Left hindlimb (tissue), 1 donor: ENCODE data around the gene ADAM23.
"Not testable (repeated sequence)": the region's sequence is repeated elsewhere in the genome, so short reads cannot be mapped to it uniquely, and the experiment has no call there.

ENCODE experiments used
- DNase-seq: peaks from one replicate; pipeline ENCODE4 v3.0.0-alpha.2; 2018

ADAM23 gene, protein sequence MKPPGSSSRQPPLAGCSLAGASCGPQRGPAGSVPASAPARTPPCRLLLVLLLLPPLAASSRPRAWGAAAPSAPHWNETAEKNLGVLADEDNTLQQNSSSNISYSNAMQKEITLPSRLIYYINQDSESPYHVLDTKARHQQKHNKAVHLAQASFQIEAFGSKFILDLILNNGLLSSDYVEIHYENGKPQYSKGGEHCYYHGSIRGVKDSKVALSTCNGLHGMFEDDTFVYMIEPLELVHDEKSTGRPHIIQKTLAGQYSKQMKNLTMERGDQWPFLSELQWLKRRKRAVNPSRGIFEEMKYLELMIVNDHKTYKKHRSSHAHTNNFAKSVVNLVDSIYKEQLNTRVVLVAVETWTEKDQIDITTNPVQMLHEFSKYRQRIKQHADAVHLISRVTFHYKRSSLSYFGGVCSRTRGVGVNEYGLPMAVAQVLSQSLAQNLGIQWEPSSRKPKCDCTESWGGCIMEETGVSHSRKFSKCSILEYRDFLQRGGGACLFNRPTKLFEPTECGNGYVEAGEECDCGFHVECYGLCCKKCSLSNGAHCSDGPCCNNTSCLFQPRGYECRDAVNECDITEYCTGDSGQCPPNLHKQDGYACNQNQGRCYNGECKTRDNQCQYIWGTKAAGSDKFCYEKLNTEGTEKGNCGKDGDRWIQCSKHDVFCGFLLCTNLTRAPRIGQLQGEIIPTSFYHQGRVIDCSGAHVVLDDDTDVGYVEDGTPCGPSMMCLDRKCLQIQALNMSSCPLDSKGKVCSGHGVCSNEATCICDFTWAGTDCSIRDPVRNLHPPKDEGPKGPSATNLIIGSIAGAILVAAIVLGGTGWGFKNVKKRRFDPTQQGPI

GRCh38 chr2:206442833-206443734 lies at the start of gene ADAM23:
Gene ADAM23, plus strand, starts transcription at chr2:206443532. Its CDS starts 335 bp downstream, at chr2:206443867.
- peak; percentile 83 for DNase-seq

- no peak for DNase-seq
These were observed 47.1 kb upstream of the ADAM23 start for GRCh38 chr2:206396211-206396610.

DNA sequence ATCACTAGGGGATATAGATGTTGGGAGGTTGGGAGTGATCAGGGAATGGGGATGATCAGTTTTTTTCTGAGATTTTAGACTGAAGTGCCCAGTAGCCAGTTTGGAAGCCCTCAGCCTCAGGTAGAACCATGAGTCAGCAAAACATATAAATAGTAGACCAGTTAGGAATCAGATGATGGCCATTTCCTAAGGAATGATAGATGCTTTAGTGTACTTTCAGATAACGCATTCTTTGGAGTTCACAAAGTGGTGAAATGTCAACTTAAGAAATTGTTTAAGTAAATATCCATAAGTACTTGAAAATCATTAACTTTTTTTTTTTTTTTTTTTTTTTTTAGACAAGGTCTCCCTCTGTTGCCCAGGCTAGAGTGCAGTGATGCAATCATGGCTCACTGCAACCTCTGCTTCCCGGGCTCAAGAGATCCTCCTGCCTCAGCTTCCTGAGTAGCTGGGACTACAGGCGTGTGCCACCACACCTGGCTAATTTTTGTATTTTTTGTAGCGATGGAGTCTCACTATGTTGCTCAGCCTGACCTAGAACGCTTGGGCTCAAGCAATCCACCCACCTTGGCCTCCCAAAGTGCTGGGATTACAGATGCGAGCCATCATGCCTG lies 40.3 kb upstream of the ADAM23 start:
- not testable (repeated sequence) for DNase-seq

DNA sequence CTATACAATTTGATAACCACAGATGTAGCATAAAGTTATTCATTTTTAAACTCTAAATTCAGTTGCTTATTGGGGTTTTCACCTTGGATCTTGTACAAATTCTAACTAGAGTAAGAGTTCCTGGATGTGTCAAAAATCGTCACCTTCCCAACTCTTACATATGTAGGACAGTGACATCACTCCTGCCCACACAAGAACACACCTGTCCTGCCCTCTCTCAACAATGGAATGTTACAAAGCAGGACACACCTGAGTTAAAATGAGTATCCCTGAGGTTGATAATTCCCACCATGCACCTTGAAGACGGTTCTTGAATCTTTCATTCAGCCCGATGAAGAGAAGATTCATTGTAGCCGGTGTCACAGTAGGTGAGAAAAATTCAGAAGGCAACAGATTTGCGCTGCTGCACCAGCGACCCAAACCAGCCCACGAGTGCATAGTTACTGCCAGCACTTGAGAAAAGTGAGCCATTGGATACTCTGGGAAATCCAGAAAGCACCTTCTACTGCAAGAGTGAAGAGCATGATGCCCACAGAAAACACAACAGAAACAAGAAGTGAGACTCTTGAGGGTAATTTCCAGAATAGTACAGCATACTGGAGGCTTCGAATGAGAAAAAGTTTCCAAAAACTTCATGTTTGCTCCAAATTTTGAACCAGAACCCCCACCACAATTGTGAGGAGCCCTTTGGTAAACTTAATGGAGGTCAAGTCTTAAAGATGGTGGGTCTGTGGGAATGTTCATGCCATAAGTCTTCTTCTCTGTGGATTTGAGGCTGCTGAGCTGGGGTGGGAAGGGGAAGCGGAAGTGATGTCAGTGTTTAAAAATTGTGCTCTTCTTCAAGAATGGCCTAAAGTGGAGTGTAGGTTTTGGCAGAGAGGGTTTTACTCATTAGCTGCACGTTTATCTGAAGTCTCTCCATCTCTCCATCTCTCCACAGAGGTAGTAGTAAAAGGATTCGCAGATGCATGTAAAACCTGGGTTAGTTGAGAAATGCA lies 34.7 kb upstream of the ADAM23 start:
- no peak for DNase-seq

DNA sequence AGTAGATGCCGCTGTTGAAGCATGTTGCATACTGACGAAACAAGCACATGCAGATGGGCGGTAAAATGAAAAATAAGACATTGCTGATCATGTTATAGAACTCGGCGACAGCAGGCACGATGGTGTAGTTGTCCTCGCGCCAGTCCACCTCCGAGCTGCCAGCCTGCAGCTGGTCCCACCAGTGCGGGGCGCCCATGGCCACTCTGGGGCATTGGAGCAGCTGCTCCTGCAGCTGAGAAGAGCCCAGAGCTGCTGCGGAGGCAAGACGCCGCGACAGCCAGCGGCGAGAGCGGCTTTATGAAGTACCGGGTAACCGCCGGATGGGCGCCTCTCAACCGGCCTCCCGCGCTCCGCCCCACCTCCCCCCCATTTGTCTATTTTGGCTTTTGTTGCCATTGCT lies 32.6 kb upstream of the ADAM23 start:
- no peak for DNase-seq

GRCh38 chr2:206415618-206416243 lies 27.6 kb upstream of the ADAM23 start:
- no peak for DNase-seq

DNA sequence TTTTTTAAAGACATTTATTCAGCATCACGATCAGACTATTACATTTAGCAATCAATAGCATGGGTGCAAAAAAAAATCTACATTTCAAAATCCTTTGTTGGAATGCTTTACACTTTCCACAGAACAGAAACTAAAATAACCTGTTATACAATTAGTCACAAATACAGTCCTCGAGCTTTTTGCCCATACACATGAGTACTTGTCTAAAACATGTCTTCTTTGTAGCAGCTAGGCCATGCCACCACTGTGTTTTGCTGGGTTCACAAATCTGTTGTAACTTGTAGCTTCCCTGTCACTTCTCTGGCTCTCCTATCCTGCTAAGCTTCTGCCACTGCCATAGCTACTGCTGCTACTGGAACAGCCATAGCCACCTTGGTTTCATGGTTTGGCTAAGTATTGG lies 24.4 kb upstream of the ADAM23 start:
- DNase-seq, result no peak

- DNase-seq, result no peak
These were observed 22.6 kb upstream of the ADAM23 start for GRCh38 chr2:206420721-206421120.

DNA sequence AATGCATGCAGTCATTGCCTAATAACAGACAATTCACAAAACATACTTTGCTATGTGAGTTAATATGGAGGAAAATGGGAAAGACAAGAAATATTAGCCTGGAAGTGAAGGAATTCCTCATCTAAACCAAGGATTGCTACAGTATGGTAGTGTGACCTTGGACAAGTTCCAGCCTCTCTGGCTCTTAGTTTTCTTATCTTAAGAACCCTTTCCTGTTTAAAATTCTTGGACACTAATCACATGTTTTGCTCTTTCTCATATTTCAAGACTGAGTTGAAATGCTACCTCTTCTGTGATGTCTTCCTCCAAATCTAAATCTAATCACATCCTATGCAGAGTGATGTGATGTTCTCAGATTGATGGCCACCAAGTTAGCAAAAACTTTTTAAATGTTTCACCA lies 20.8 kb upstream of the ADAM23 start:
- DNase-seq, result no peak

GRCh38 chr2:206423147-206423546 lies 20.2 kb upstream of the ADAM23 start:
- DNase-seq, result no peak

- DNase-seq, result no peak
These were observed 19.2 kb upstream of the ADAM23 start for GRCh38 chr2:206424134-206424533.

DNA sequence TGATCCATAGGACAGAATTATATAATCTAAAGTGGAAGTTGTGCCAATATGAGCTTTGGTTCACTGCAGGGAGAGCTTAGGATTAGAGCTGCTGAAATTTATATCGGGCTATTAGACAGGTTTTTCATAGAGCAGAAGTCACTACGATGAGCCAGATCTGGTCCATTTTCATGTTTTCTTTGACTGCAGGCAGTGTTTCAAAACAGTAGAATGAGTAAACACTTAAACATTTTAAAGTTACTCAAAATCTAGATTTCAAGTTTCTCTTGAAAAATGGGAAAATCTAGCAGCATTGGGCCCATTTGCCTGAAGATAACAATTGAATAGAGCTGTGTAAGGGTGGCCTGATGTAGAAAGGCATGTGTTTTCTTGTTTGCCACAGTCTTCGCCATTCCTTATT lies 14.5 kb upstream of the ADAM23 start:
- no peak for DNase-seq

- no peak for DNase-seq
These were observed 12.9 kb upstream of the ADAM23 start for GRCh38 chr2:206430452-206430851.

- DNase-seq, result no peak
These were observed 11.9 kb upstream of the ADAM23 start for GRCh38 chr2:206431439-206431838.

DNA sequence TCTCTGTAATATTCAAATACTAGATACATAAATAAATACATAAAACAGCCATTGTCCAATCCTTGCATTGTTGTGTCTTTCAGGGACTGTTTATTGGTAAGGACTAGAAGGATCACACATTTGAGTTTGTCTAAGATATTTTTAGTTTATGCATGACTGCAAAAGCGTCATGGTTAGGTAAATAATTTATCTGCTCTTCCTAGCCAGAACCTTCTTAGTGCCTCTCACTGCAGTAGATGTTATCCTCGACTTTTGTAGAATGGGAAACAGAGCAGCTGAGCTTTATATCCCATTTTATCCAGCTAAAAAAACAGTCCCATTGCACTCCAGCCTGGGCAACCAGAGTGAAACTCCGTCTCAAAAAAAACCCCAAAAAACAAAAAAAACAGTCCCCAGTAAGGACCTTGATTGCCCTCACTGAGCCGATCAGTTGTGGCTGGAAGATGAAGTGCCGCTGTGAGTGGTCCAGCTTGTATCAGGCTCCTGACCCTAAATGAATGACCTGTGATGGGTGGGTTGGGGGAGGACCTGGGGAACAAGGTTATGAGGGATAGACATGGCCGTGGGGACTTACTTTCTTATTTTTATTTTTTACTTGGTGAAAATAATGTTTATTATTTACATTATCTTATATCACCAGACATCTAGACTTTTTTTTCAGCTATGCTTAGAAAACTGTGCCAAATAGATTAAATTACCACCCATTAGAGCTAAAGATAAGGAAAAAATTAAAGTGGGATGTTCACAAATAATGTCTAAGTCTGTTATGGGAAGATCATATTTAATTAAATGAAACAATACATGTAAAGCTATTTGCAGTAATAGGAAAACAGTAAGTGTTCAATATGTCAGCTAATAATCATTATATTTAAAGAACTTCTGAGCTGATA lies 10.9 kb upstream of the ADAM23 start:
- DNase-seq, result no peak

DNA sequence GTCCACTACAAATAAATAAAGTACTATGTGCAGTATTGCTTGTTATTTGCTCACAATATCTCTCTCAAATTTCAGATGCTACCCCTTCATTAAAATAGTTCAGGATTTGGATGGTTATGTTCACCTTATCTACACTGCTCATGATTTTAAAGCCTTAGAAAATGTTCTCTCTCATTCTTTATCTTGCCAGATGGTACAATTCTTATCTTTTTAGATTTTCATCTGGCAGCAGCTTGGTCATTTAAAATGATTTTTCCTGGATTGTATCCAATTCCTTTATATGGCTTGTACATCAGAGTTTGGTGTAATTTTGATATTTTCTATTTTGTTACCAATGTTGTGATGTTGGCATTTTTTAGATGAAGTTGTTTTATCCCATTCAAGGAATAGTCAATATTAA lies 10.1 kb upstream of the ADAM23 start:
- no peak for DNase-seq

- no peak for DNase-seq
These were observed 9.6 kb upstream of the ADAM23 start for GRCh38 chr2:206433686-206434085.

DNA sequence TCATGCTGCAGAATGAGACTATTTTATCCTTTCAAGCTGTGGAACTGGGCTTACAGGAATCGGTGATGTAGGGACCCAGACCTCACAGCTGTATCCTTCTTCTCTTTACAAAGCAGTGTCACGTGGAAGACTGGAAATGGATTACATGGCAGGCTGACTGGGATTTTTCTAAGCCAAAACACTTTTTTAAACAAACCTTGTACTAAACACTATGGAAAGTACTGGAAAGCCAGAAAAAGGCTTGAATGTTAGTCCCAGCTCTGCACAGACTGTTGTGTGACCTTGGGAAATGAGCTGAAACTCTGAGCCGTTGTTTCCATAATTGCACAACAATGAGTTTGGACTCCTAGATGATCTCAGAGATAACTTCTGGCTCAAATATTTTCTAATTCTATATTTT lies 7.6 kb upstream of the ADAM23 start:
- DNase-seq, result no peak

GRCh38 chr2:206438196-206438724 lies 5.1 kb upstream of the ADAM23 start:
- DNase-seq, result no peak

GRCh38 chr2:206442474-206442832 lies 879 bp upstream of the ADAM23 start:
- no peak for DNase-seq
